H1 (cell line): Measurements from ENCODE around the gene RTP2. TPM values are rescaled to one million over a fixed set of nuclear protein-coding genes. Genes with fewer than 3 reads are reported as not detected.
A peak's percentile ranks its signal among the peaks of the same experiment; 100 is the strongest.

Experiments
- BRCA1 ChIP-seq: IDR thresholded peaks from 2 replicates; pipeline ENCODE4 v1.6.1; 2012; ENCODE audit warnings: low read depth, low read length, improper control_type of control experiment
- CHD1 ChIP-seq: IDR thresholded peaks from 2 replicates; pipeline ENCODE4 v1.6.1; 2012; ENCODE audit warnings: low read depth, low read length, improper control_type of control experiment
- CREB1 ChIP-seq: IDR thresholded peaks from 2 replicates; pipeline ENCODE4 v1.6.1; 2012; ENCODE audit warnings: inconsistent platforms
- EP300 ChIP-seq, 2 experiments: IDR thresholded peaks; 1 replicate in 1 of 2; 2 replicates in 1 of 2; pipeline ENCODE4 v1.6.1; 2011 to 2012; ENCODE audit warnings: low read depth in 2 of 2, low read length in 2 of 2, mild to moderate bottlenecking in 2 of 2, borderline replicate concordance in 1 of 2, inconsistent platforms in 1 of 2, moderate library complexity in 1 of 2
- MAFK ChIP-seq: IDR thresholded peaks from 2 replicates; pipeline ENCODE4 v1.6.1; 2012; ENCODE audit warnings: low read depth, mild to moderate bottlenecking, improper control_type of control experiment, low read length
- POLR2A ChIP-seq, 2 experiments: IDR thresholded peaks; 1 replicate in 1 of 2; 2 replicates in 1 of 2; pipeline ENCODE4 v1.6.1; 2011; ENCODE audit warnings: low read depth in 2 of 2, low read length in 2 of 2, mild to moderate bottlenecking in 2 of 2; ENCODE audit errors: control extremely low read depth in 1 of 2
- POLR2AphosphoS5 ChIP-seq: IDR thresholded peaks from 2 replicates; pipeline ENCODE4 v1.6.1; 2011; ENCODE audit warnings: low read depth, low read length
- RNF2 ChIP-seq: fragments of 200-900, 300-1000 bp; sonication (generic); IDR thresholded peaks from 2 replicates; pipeline ENCODE4 v1.7.1; 2016; ENCODE audit warnings: borderline replicate concordance, low read depth, mild to moderate bottlenecking, antibody characterized with exemption, low read length; ENCODE audit not compliant: poor library complexity, severe bottlenecking; ENCODE audit errors: missing control alignments
- SIN3A ChIP-seq, 2 experiments: IDR thresholded peaks in 1 of 2; conservative IDR thresholded peaks in 1 of 2; 2 replicates each; pipeline ENCODE4 v1.6.1; 2011 to 2012; ENCODE audit warnings: low read length in 2 of 2, improper control_type of control experiment in 1 of 2, low read depth in 1 of 2, mild to moderate bottlenecking in 1 of 2
- SIX5 ChIP-seq: IDR thresholded peaks from 2 replicates; pipeline ENCODE4 v1.6.1; 2011; ENCODE audit warnings: mild to moderate bottlenecking, low read depth, low read length
- SRF ChIP-seq: IDR thresholded peaks from 2 replicates; pipeline ENCODE4 v1.6.1; 2011; ENCODE audit warnings: mild to moderate bottlenecking, low read depth, low read length, moderate library complexity
- TAF1 ChIP-seq: IDR thresholded peaks from 2 replicates; pipeline ENCODE4 v1.6.1; 2011; ENCODE audit warnings: mild to moderate bottlenecking, low read depth, low read length
- TAF7 ChIP-seq: optimal IDR thresholded peaks from 2 replicates; pipeline ENCODE3; 2011; ENCODE audit warnings: low read depth, mild to moderate bottlenecking, inconsistent platforms, low read length, moderate library complexity, borderline replicate concordance
- polyA plus RNA-seq, 7 experiments: library from polyadenylated mRNA; depleted of rRNA in 3 of 7; stranded (reverse) in 5 of 7; unstranded in 2 of 7; fragments of >200 nt in 5 of 7; fragments of 200-250 nt in 2 of 7; gene quantifications; 1 replicate in 5 of 7; 2 replicates in 1 of 7; 4 replicates in 1 of 7; pipeline versions ENCODE4 v1.2.1 to v1.2.3, GENCODE V29; 2011 to 2013; ENCODE audit warnings: missing spikeins in 2 of 7, mixed read lengths in 2 of 7
- total RNA-seq: library from RNA; stranded (reverse); fragmentation: NEBNext Ultra II Directional; extraction: Animal tissue kit (Norgen Biotek cat#: 25700); gene quantifications from 2 replicates; pipeline ENCODE4 v1.2.1, GENCODE V29; 2021
- TF ChIP-seq, protein P1 (sequence below): IDR thresholded peaks from 2 replicates; pipeline ENCODE4 v1.6.1; 2011; ENCODE audit warnings: low read length, improper control_type of control experiment

RTP2 gene
- total and polyA plus RNA-seq, 2 of the 8 experiments (the other 6 are each of a cell fraction or from before 2014, with no cell fraction given) = not detected

DNA sequence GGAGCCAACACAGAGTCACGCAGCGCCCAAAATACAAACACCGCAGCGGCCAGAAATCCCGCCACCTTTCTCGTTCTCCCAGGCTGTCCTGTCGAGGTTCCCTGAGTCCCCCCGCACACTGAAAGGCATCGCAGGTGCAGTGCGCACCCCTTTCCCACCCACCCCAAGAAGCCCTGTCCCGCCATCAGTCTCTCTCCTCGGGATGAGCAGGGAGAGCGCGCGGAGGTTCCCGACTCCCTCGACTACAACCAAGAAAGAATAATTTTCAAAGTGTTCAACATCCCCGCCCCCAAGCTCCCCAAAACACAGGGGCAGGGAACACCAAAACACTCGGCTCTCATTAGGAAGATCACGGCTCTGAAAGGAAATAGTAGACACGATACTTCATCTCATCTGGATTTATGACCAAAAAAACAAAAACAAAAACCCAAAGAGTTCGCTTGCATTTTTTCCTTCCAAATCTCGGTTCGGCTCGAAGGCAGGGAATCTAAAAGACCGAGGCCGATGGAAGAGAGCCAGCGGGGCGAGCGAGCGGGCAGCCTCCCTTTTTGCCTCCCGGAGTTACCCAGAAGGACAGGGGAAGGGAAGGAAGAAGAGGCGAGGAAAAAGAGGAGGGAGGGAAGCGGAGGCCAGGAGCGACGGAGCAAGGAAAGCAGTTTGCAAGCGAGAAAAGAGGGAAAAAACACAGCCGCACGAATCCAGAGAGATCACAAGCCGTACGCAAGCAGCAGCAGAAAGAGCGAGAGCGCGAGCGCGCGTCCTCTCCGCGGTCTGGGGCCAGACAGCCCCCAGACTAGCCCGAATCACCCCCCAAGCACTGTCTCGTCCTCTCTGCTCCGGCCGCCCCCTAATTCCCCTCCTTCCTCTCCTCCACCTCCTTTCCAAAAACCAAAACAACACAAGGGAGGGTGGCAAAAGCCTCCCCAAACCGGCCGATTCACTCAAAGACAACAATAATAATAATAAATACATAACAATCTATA, 42.1 kb upstream of the RTP2 start (continued):
- TF ChIP-seq RNF2 = no peak
- TF ChIP-seq, protein P1, sequence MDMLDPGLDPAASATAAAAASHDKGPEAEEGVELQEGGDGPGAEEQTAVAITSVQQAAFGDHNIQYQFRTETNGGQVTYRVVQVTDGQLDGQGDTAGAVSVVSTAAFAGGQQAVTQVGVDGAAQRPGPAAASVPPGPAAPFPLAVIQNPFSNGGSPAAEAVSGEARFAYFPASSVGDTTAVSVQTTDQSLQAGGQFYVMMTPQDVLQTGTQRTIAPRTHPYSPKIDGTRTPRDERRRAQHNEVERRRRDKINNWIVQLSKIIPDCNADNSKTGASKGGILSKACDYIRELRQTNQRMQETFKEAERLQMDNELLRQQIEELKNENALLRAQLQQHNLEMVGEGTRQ = no peak
- no peak for TF ChIP-seq EP300 (IDR thresholded peaks at IDR 0.05; ENCODE audit: borderline replicate concordance in 1 of 2, low read depth in 2 of 2, low read length in 2 of 2)
- TF ChIP-seq POLR2A (IDR thresholded peaks at IDR 0.05; ENCODE audit: control extremely low read depth in 1 of 2, low read depth in 2 of 2, low read length in 2 of 2) = peak in 1 of 2 experiments; percentile 91; a peak in 1 of 3 replicates
- no peak for TF ChIP-seq BRCA1
- TF ChIP-seq TAF1 = peak; percentile 26; the same call in 1 of the 2 replicates
- TF ChIP-seq CHD1 = no peak; the same call in 1 of the 2 replicates
- TF ChIP-seq SIN3A (conservative IDR thresholded peaks at IDR 0.05 in 1 of 2, IDR thresholded peaks at IDR 0.05 in 1 of 2; ENCODE audit: low read depth in 1 of 2, low read length in 2 of 2) = peak in 1 of 2 experiments; percentile 47; a peak in 1 of 4 replicates
- TF ChIP-seq CREB1 = 0 out of 2 replicates have a peak, but pooled peaks have one; percentile 6
- peak; percentile 88 for TF ChIP-seq POLR2AphosphoS5
- TF ChIP-seq SRF = no peak
- TF ChIP-seq MAFK = no peak
- TF ChIP-seq SIX5 = no peak
- TF ChIP-seq TAF7 = no peak
